KMS-11 (cell line): ENCODE data around the gene GPS2.

Experiments used
- H2AFZ ChIP-seq: fragments of 200-600 bp; sonication (generic); 2 replicates; pipeline ENCODE4 v1.6.1; 2016; ENCODE audit warnings: antibody characterized with exemption, mixed run types, low read depth
- H3K27ac ChIP-seq: fragments of 200-600 bp; sonication (generic); 2 replicates; pipeline ENCODE4 v1.6.1; 2016; ENCODE audit warnings: mild to moderate bottlenecking, mixed run types
- H3K27me3 ChIP-seq: fragments of 200-600 bp; sonication (generic); 2 replicates; pipeline ENCODE4 v1.6.1; 2017; ENCODE audit warnings: mild to moderate bottlenecking, low read depth, mixed run types, moderate library complexity; ENCODE audit not compliant: insufficient read depth
- H3K36me3 ChIP-seq: fragments of 200-600 bp; sonication (generic); 2 replicates; pipeline ENCODE4 v1.6.1; 2017; ENCODE audit warnings: mild to moderate bottlenecking, mixed run types; ENCODE audit not compliant: insufficient read depth
- H3K4me1 ChIP-seq: fragments of 200-600 bp; sonication (generic); 2 replicates; pipeline ENCODE4 v1.6.1; 2016; ENCODE audit warnings: mild to moderate bottlenecking, low read depth, mixed run types; ENCODE audit not compliant: poor library complexity, severe bottlenecking
- H3K4me2 ChIP-seq: fragments of 200-600 bp; sonication (generic); 2 replicates; pipeline ENCODE4 v1.7.0; 2016; ENCODE audit warnings: mild to moderate bottlenecking, mixed run types
- H3K4me3 ChIP-seq: fragments of 200-600 bp; sonication (generic); IDR thresholded peaks from 2 replicates; pipeline ENCODE4 v1.6.1; 2017; ENCODE audit warnings: low read depth, low read length, mixed read lengths; ENCODE audit not compliant: insufficient read depth
- H3K79me2 ChIP-seq: fragments of 200-600 bp; sonication (generic); 2 replicates; pipeline ENCODE4 v1.6.1; 2016; ENCODE audit warnings: low read depth, mixed run types; ENCODE audit not compliant: insufficient read depth
- H3K9ac ChIP-seq: fragments of 200-600 bp; sonication (generic); 2 replicates; pipeline ENCODE4 v1.6.1; 2016; ENCODE audit warnings: mild to moderate bottlenecking, mixed run types
- H4K20me1 ChIP-seq: fragments of 200-600 bp; sonication (generic); 2 replicates; pipeline ENCODE4 v1.6.1; 2016; ENCODE audit warnings: mild to moderate bottlenecking, mixed run types; ENCODE audit not compliant: insufficient read depth
- CTCF ChIP-seq: fragments of 200-600 bp; sonication (generic); conservative IDR thresholded peaks from 2 replicates; pipeline ENCODE4 v1.6.1; 2017; ENCODE audit warnings: low read depth, mild to moderate bottlenecking, antibody characterized with exemption, low read length, moderate library complexity, mixed read lengths

The GPS2 gene

GRCh38 chr17:7289256-7290032 lies 25.7 kb downstream of the GPS2 start:
- no peaks in the 10 kb centered on the region for H3K4me1 ChIP-seq
- no peak overlapping the region for H3K27ac ChIP-seq
- H3K4me3 ChIP-seq, result no peak overlapping the region
- no peaks in the 10 kb centered on the region for H3K79me2 ChIP-seq
- no peak overlapping the region for H2AFZ ChIP-seq
- H4K20me1 ChIP-seq, result no peaks in the 10 kb centered on the region
- H3K27me3 ChIP-seq, result 0 out of 2 replicates have a peak, but pooled peaks cover 2% of the 10 kb centered on the region
- H3K9ac ChIP-seq, result no peak overlapping the region
- no peak for TF ChIP-seq CTCF
- no peaks in the 10 kb centered on the region for H3K36me3 ChIP-seq
- H3K4me2 ChIP-seq, result no peak overlapping the region

GRCh38 chr17:7285679-7286078 lies 29.5 kb downstream of the GPS2 start:
- Histone ChIP-seq H3K36me3 (no peaks in the 10 kb centered on the region), H3K9ac (no peak overlapping the region), H3K4me1 (no peaks in the 10 kb centered on the region), H3K79me2 (no peaks in the 10 kb centered on the region), H4K20me1 (no peaks in the 10 kb centered on the region), H3K4me3 (no peak overlapping the region), H3K27me3 (0 out of 2 replicates have a peak, but pooled peaks cover 2% of the 10 kb centered on the region), H2AFZ (no peak overlapping the region), H3K27ac (no peak overlapping the region), H3K4me2 (no peak overlapping the region)
- TF ChIP-seq CTCF, result no peak

GRCh38 chr17:7284911-7285310 lies 30.2 kb downstream of the GPS2 start:
- H3K36me3 ChIP-seq, result no peaks in the 10 kb centered on the region
- H3K9ac ChIP-seq, result no peak overlapping the region
- H3K79me2 ChIP-seq, result no peaks in the 10 kb centered on the region
- no peak overlapping the region for H2AFZ ChIP-seq
- no peak for TF ChIP-seq CTCF
- H3K27me3 ChIP-seq, result no peaks in the 10 kb centered on the region
- H3K4me1 ChIP-seq, result no peaks in the 10 kb centered on the region
- no peak overlapping the region for H3K27ac ChIP-seq
- no peaks in the 10 kb centered on the region for H4K20me1 ChIP-seq
- H3K4me2 ChIP-seq, result no peak overlapping the region
- H3K4me3 ChIP-seq, result no peak overlapping the region

- Histone ChIP-seq H3K36me3 (no peaks in the 10 kb centered on the region), H3K27me3 (no peaks in the 10 kb centered on the region), H3K9ac (no peak overlapping the region), H3K4me3 (no peak overlapping the region), H3K4me2 (no peak overlapping the region), H2AFZ (no peak overlapping the region), H3K4me1 (no peaks in the 10 kb centered on the region), H3K79me2 (no peaks in the 10 kb centered on the region), H4K20me1 (no peaks in the 10 kb centered on the region), H3K27ac (no peak overlapping the region)
- no peak for TF ChIP-seq CTCF
These were observed 31.5 kb downstream of the GPS2 start for GRCh38 chr17:7283471-7284216.
